GM18867 (cell line): ENCODE data around the gene ALS2.

Experiments used
- ATAC-seq: cut with Tn5 transposase; IDR thresholded peaks from one replicate; pipeline ENCODE4 v1.9.1; 2021; ENCODE audit warnings: mild to moderate bottlenecking, moderate library complexity; ENCODE audit not compliant: unreplicated experiment

Gene ALS2

GRCh38 chr2:201758873-201759272 lies 21.9 kb downstream of the ALS2 start:
- no peak for ATAC-seq

DNA sequence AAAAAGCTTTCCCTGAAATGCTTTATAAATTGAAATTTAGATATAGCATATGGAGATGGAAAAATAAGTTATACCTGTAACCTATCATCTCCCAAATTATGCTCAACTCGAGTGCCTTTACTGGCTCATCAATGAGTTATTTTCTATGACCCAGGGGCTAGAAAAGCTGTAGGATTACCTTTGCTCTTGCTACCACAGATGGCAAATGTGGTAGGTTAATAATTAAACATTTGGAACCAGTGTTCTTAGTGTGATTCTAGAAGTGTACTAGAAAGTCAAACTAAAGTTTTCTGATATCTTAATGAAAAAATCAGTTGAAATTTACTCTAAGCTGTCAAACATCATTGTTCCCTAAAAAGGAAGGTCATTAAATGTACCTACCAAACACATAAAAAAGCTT lies 22.5 kb downstream of the ALS2 start:
- ATAC-seq = no peak

GRCh38 chr2:201754717-201755415 lies 25.9 kb downstream of the ALS2 start:
- no peak for ATAC-seq

GRCh38 chr2:201751566-201751965 lies 29.2 kb downstream of the ALS2 start:
- ATAC-seq = no peak

- no peak for ATAC-seq
These were observed 34.2 kb downstream of the ALS2 start for GRCh38 chr2:201746551-201746950.

- no peak for ATAC-seq
These were observed 45.2 kb downstream of the ALS2 start for GRCh38 chr2:201735486-201735885.

GRCh38 chr2:201734111-201734510 lies 46.6 kb downstream of the ALS2 start:
- ATAC-seq = no peak

DNA sequence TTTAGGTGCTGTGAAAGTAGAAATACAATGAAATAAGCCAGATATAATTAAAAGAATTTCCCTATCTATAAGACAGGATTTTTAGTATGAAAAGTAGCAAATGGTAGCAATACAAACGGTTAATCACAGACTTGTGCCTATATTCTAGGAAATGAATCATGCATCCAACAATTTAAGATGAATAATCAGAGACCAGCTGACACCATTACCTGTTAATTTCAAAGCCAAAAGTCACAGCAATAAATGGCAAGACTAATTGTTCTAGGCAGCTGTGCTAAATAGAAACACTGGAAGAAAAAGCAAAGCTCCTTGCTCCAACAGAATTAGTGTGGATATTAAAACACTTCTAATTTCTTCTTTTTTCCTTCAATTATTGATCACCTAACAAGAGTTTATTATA lies 47.2 kb downstream of the ALS2 start:
- no peak for ATAC-seq

GRCh38 chr2:201730651-201731285 lies 50.0 kb downstream of the ALS2 start:
- ATAC-seq = no peak

GRCh38 chr2:201715459-201715858 lies 65.3 kb downstream of the ALS2 start:
- no peak for ATAC-seq

DNA sequence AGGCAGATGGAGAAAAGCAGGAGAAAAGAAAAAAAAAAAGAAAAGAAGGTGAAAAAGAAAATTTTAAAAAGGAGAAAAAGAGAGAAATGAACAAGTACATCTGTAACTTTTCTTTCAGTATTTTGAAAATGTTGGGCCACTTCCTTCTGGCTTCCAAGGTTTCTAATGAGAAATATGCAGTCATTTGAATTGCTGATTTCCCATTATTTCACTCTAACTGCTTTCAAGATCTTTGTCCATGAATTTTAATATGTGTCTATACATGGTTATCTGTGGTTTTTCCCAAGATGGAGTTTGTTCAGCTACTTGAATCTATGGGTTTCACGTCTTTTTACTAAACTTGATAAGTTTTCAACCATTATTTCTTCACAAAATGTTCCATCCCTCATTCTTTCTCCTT lies 68.0 kb downstream of the ALS2 start:
- no peak for ATAC-seq

DNA sequence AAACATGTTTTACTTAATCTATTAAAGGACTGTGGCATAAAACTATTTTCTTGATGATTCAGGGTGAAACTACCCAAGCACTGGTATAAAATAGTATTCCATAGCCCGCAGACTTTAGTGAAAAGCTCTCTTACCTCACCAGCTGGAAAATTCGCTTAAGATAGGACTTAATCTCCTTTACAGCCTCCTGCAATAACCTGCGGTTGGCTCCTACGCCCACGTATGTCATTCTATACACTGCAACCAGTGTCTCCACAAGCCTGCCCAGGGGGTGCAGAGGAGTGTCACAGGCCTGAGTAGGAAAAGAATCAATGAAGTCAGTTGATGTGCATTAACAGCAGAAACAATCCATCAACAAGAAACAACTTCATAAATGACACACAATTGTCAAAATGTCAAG lies 71.0 kb downstream of the ALS2 start:
- no peak for ATAC-seq

- no peak for ATAC-seq
These were observed 71.7 kb downstream of the ALS2 start for GRCh38 chr2:201709049-201709448.

DNA sequence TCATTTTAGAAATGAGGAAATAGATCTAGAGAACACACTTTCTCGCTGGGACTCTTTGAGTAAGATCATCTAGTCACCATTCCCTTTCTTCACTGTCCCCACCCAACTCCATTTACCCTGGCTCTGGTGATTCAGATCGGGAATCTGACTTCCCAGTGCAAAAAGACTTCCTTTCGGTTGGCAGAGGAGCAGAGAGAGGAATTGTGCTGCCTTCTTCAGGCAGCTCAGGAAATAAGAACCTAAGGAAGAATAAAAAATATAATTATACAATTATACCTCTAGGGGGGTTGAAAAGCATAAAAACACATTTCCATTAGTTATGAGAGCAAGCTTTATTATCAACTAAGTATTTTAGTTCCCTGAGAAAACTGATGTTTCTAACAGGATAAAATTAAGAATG lies 73.0 kb downstream of the ALS2 start:
- no peak for ATAC-seq

- no peak for ATAC-seq
These were observed 73.6 kb downstream of the ALS2 start for GRCh38 chr2:201707142-201707541.

GRCh38 chr2:201704536-201704935 lies 76.2 kb downstream of the ALS2 start:
- ATAC-seq = no peak

GRCh38 chr2:201701646-201702045 lies 79.1 kb downstream of the ALS2 start:
- no peak for ATAC-seq

DNA sequence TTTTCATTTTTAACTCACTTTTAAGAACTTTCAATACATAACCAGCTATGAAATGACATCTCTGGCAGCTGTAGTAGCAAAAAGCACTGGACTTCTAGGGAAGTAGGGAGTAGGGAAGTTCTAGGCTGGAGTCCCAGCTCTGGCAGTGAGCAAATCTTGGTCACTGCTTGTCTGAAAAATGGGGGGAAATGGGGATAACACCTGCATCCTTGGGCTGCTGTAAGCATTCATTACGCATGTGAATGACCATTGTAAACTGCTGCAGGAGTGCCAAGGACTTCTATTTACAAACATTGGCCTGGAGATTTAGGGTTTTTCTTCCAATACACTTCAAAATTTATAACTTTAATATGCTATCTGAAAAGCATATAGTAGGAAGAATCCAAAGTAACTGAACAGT lies 81.3 kb downstream of the ALS2 start:
- ATAC-seq = no peak

GRCh38 chr2:201698588-201699226 lies 82.0 kb downstream of the ALS2 start, which contains the start of gene MPP4:
Gene MPP4 (minus strand): TSS chr2:201698644. CDS start chr2:201693954, 4,690 bp downstream.
- no peak for ATAC-seq

DNA sequence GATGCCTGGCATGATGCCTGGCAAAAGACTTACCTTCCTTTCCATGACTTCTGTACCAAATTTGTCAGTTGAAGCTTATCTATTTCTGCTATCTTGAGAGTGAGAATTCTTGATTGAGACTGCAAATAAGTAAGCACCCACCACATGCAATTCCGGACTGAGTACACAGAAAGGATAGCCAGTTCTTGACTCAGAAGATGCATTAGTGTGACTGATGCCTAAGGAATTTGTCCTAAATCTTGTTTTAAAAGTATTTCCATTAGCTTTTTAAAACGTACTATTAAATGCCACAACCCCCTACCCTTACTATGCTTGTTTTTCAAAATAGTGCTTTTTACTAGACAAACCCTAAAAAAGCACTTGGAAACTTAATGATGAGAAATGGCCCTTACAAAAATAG lies 82.8 kb downstream of the ALS2 start:
- ATAC-seq = no peak

DNA sequence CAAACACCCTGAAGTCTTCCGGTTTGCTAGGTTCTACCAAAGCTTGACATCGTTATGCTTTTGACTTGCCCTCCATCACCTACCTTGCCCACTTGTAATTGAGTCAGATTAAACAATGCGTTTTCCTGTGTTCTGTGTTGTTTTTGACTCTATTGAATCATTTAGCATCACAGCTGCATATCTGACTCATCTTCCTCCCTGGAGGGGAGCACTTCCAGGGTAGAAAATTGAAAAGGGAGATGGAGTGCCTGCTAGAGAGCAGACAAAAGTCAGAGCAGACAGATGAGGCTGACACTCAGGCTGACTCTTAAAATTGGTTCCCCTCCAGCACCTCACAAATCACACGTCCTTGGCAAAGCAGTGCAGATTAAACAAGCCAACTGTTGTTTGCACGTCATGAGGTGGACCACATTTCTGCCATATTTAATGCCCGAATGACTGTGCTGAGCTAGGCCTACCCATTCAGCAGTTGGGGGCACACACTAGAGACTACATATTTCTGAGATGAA lies 84.5 kb downstream of the ALS2 start:
- no peak for ATAC-seq

- ATAC-seq = no peak
These were observed 95.6 kb downstream of the ALS2 start for GRCh38 chr2:201685156-201685555.
